Measurements from ENCODE around the gene SLC39A11. TPM values are rescaled to one million over a fixed set of nuclear protein-coding genes. Genes with fewer than 3 reads are reported as not detected.

The SLC39A11 gene
- total RNA-seq, 1 experiment from 2014 or later, result 18.6 TPM

DNA sequence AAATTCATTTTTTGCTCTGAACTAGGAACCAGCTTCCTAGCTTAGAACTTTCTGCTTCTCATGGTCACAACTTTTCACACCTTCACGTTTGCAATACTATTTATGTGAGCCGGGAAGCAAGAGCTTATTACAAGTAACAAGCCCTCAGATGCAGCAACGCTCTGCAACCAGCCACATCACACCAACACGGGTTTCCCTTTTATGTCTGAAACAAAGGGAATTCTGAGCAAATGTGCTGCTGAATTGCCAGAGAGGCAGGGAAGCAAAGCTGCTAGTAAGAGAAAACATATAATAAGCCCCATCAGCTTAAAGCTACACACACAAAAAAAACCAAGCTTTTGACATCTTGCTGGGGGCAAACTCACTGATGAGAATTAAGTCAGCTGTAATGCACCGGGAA lies 122.2 kb downstream of the SLC39A11 start:
- ChIA-PET POLR2A (ENCODE audit: low non-redundant PET) (no interaction called here), CTCF (no interaction called here)
- Histone ChIP-seq H3K27me3 (replicated peaks; ENCODE audit: insufficient read depth, low read depth, low read length, poor library complexity) (no peaks in the 10 kb centered on the region), H3K36me3 (ENCODE audit: insufficient read depth, low read length, poor library complexity, severe bottlenecking) (no peaks in the 10 kb centered on the region), H3K4me1 (ENCODE audit: insufficient read depth, low read length, poor library complexity, severe bottlenecking) (no peaks in the 10 kb centered on the region), H3K27ac (ENCODE audit: low read depth, low read length, poor library complexity, severe bottlenecking) (no peak overlapping the region), H3K4me3 (ENCODE audit: low read depth, low read length, poor library complexity, severe bottlenecking) (no peak overlapping the region), H3K9me3 (ENCODE audit: low read depth, low read length, poor library complexity, severe bottlenecking) (no peaks in the 10 kb centered on the region)
- no TSS peak for BruUV-seq (replicated peaks)
- TF ChIP-seq, protein P1, sequence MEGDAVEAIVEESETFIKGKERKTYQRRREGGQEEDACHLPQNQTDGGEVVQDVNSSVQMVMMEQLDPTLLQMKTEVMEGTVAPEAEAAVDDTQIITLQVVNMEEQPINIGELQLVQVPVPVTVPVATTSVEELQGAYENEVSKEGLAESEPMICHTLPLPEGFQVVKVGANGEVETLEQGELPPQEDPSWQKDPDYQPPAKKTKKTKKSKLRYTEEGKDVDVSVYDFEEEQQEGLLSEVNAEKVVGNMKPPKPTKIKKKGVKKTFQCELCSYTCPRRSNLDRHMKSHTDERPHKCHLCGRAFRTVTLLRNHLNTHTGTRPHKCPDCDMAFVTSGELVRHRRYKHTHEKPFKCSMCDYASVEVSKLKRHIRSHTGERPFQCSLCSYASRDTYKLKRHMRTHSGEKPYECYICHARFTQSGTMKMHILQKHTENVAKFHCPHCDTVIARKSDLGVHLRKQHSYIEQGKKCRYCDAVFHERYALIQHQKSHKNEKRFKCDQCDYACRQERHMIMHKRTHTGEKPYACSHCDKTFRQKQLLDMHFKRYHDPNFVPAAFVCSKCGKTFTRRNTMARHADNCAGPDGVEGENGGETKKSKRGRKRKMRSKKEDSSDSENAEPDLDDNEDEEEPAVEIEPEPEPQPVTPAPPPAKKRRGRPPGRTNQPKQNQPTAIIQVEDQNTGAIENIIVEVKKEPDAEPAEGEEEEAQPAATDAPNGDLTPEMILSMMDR (conservative IDR thresholded peaks at IDR 0.05; ENCODE audit: low read depth, low read length), result no peak
- no peak for DNase-seq (ENCODE audit: low spot score)
- intact Hi-C loops (cut with micrococcal nuclease; ENCODE audit: unreplicated experiment), result no loop called here

DNA sequence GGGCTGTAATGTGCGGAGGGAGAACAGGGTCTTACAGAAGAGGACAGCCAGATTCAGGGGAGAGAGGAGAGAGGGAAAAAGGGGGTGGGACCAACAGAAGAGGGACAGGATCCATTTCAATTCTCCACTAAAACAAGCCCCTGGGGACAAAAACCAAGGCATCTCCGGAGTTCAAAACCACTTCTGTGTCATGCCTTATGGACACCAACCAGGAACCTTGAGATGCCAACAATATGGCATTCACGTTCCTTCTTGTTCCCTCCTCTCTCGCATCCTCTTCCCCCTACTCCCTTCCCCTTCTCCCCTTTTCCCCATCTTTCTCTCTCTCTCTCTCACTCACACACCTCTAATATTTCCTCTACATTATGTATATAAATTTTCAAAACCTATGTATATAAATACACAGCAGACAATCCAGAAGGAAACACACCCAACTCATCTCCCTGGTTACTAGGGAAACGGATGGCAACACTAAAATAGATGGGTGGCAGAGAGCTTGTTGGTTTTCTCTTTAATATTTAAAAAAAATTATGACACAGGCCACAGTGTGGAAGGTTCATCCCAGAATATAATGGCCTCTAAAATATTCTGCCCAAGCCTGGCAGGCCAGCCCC lies 123.1 kb downstream of the SLC39A11 start:
- Histone ChIP-seq H3K36me3 (ENCODE audit: insufficient read depth, low read length, poor library complexity, severe bottlenecking) (no peaks in the 10 kb centered on the region), H3K27ac (ENCODE audit: low read depth, low read length, poor library complexity, severe bottlenecking) (no peak overlapping the region), H3K9me3 (ENCODE audit: low read depth, low read length, poor library complexity, severe bottlenecking) (no peaks in the 10 kb centered on the region), H3K4me1 (ENCODE audit: insufficient read depth, low read length, poor library complexity, severe bottlenecking) (no peaks in the 10 kb centered on the region), H3K27me3 (replicated peaks; ENCODE audit: insufficient read depth, low read depth, low read length, poor library complexity) (no peaks in the 10 kb centered on the region), H3K4me3 (ENCODE audit: low read depth, low read length, poor library complexity, severe bottlenecking) (no peak overlapping the region)
- DNase-seq (ENCODE audit: low spot score), result no peak
- POLR2A ChIA-PET (ENCODE audit: low non-redundant PET), result no interaction called here
- intact Hi-C loops (cut with micrococcal nuclease; ENCODE audit: unreplicated experiment), result no loop called here
- CTCF ChIA-PET, result no interaction called here
- no TSS peak for BruUV-seq (replicated peaks)
- no peak for TF ChIP-seq EZH2 (IDR thresholded peaks at IDR 0.05; ENCODE audit: borderline replicate concordance, low read depth, low read length, poor library complexity, severe bottlenecking)
- TF ChIP-seq, protein P1 (conservative IDR thresholded peaks at IDR 0.05; ENCODE audit: low read depth, low read length), result no peak

DNA sequence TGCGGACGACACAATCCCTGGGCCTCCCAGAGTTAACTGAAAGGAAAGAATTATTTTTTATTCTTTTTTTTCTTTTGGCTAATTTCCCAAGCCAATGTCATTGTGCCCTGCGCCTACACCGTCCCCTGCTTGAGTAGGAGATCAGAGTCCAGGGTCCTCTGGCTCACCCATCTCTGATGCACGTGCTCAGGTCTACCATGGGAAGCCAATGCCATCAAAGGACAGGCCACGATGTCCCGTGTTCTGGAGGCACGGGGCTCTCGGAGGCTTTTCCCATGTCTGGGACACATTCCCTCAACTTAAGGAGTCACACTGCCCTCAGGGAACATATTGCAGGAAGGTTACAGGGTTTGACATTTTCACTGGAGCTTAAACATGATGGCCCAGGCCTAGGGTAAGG lies 123.7 kb downstream of the SLC39A11 start:
- H3K4me3 ChIP-seq (ENCODE audit: low read depth, low read length, poor library complexity, severe bottlenecking), result no peak overlapping the region
- TF ChIP-seq EZH2 (IDR thresholded peaks at IDR 0.05; ENCODE audit: borderline replicate concordance, low read depth, low read length, poor library complexity, severe bottlenecking), result no peak
- TF ChIP-seq, protein P1 (conservative IDR thresholded peaks at IDR 0.05; ENCODE audit: low read depth, low read length), result no peak
- no peaks in the 10 kb centered on the region for H3K4me1 ChIP-seq (ENCODE audit: insufficient read depth, low read length, poor library complexity, severe bottlenecking)
- no peaks in the 10 kb centered on the region for H3K9me3 ChIP-seq (ENCODE audit: low read depth, low read length, poor library complexity, severe bottlenecking)
- no peaks in the 10 kb centered on the region for H3K36me3 ChIP-seq (ENCODE audit: insufficient read depth, low read length, poor library complexity, severe bottlenecking)
- ChIA-PET CTCF (interaction anchor here (0.6 kb wide), 1 partner anchor 196 kb away, joined by 3 read pairs; the partner anchor contains the start of gene SSTR2), POLR2A (ENCODE audit: low non-redundant PET) (no interaction called here)
- DNase-seq (ENCODE audit: low spot score), result no peak
- no peaks in the 10 kb centered on the region for H3K27me3 ChIP-seq (replicated peaks; ENCODE audit: insufficient read depth, low read depth, low read length, poor library complexity)
- H3K27ac ChIP-seq (ENCODE audit: low read depth, low read length, poor library complexity, severe bottlenecking), result no peak overlapping the region
- intact Hi-C loops (cut with micrococcal nuclease; ENCODE audit: unreplicated experiment), result no loop called here
- no TSS peak for BruUV-seq (replicated peaks)
